Endodermal cell (in vitro differentiated cells): ENCODE data around the gene OXT. TPM values are rescaled to one million over a fixed set of nuclear protein-coding genes. Genes with fewer than 3 reads are reported as not detected.
"Not testable (repeated sequence)": the region's sequence is repeated elsewhere in the genome, so short reads cannot be mapped to it uniquely, and the experiment has no call there.

Experiments
- DNase-seq: peaks from one replicate; pipeline ENCODE4 v3.0.0-alpha.2; 2017
- H3K27ac ChIP-seq: 2 replicates; pipeline ENCODE4 v1.5.1; 2013; ENCODE audit warnings: mild to moderate bottlenecking, low read depth, low read length, moderate library complexity
- H3K27me3 ChIP-seq: 2 replicates; pipeline ENCODE4 v1.6.1; 2013; ENCODE audit warnings: mild to moderate bottlenecking, low read length, moderate library complexity; ENCODE audit not compliant: insufficient read depth, control insufficient read depth, poor library complexity, severe bottlenecking
- H3K36me3 ChIP-seq: 2 replicates; pipeline ENCODE4 v1.7.0; 2013; ENCODE audit warnings: mild to moderate bottlenecking, low read length, moderate library complexity; ENCODE audit not compliant: control insufficient read depth, insufficient read depth
- H3K4me1 ChIP-seq: one replicate; pipeline ENCODE4 v1.7.0; 2013; ENCODE audit warnings: low read length; ENCODE audit not compliant: control insufficient read depth, insufficient read depth
- H3K4me3 ChIP-seq: 2 replicates; pipeline ENCODE4 v1.5.1; 2013; ENCODE audit warnings: mild to moderate bottlenecking, low read length, moderate library complexity
- H3K9ac ChIP-seq: 2 replicates; pipeline ENCODE4 v1.6.1; 2013; ENCODE audit warnings: mild to moderate bottlenecking, low read length, moderate library complexity; ENCODE audit not compliant: poor library complexity, severe bottlenecking; ENCODE audit errors: extremely low read depth
- H3K9me3 ChIP-seq: 2 replicates; pipeline ENCODE4 v1.6.1; 2013; ENCODE audit warnings: mild to moderate bottlenecking, low read length, moderate library complexity; ENCODE audit not compliant: control insufficient read depth
- H3K27ac Mint-ChIP-seq: 2 replicates; pipeline ENCODE4 v1.8.0; 2020; ENCODE audit warnings: mixed read lengths
- H3K27me3 Mint-ChIP-seq: 2 replicates; pipeline ENCODE4 v1.8.0; 2021; ENCODE audit warnings: mild to moderate bottlenecking, mixed read lengths; ENCODE audit not compliant: insufficient read depth
- H3K36me3 Mint-ChIP-seq: 2 replicates; pipeline ENCODE4 v1.8.0; 2020; ENCODE audit warnings: low read depth, mixed read lengths
- H3K4me1 Mint-ChIP-seq: 2 replicates; pipeline ENCODE4 v1.8.0; 2020; ENCODE audit warnings: mixed read lengths
- H3K4me3 Mint-ChIP-seq: 2 replicates; pipeline ENCODE4 v1.8.0; 2020; ENCODE audit warnings: mild to moderate bottlenecking, moderate library complexity, mixed read lengths
- H3K9me3 Mint-ChIP-seq: 2 replicates; pipeline ENCODE4 v1.8.0; 2020; ENCODE audit warnings: mild to moderate bottlenecking, mixed read lengths
- WGBS, 2 experiments: methylation state at CpG; one replicate each; pipeline versions ENCODE4 v1.1.5 to v1.1.7; 2013; ENCODE audit warnings: missing lambda C conversion rate in 2 of 2, mixed read lengths in 1 of 2; ENCODE audit not compliant: insufficient coverage in 1 of 2, insufficient read length in 1 of 2; 5-methylcytosine and 5-hydroxymethylcytosine counted together
- total RNA-seq, 2 donors: library from RNA; stranded (reverse); fragmentation: NEBNext Ultra II Directional in 1 of 2; extraction: Animal tissue kit (Norgen Biotek cat#: 25700) in 1 of 2; gene quantifications; 2 replicates in 1 of 2; 3 replicates in 1 of 2; pipeline ENCODE4 v1.2.1, GENCODE V29; 2021
- TF ChIP-seq, protein P1 (sequence below): fragments of 200-600 bp; sonication (generic); conservative IDR thresholded peaks from 2 replicates; pipeline ENCODE4 v1.5.0; 2021; ENCODE audit warnings: antibody characterized with exemption, mild to moderate bottlenecking

The OXT gene
- total RNA-seq, 2 donors from 2014 or later: not detected

DNA sequence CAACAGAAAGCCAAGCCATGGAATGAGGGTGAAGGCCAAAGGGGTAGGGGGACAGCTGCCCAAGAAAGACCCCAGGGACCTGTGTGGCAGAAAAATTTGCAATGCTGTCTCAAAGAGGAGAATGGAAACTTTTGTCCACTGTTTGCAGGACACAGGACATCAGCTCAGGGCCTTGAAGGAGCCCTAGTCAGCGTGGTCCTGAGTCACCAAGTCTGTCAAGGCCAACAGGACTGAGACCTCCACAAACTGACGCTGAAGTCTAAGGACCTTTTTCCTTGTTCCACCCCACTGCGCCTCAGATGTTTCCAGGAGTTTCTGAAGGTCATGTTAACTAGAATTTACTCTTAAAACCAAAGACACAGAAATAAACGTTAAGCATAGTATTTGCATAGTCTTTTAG is 44.9 kb downstream of the OXT start:
- Mint-ChIP-seq H3K4me3 (no peak overlapping the region), H3K9me3 (no peaks in the 10 kb centered on the region), H3K27ac (no peak overlapping the region), H3K36me3 (peaks cover 24% of the 10 kb centered on the region), H3K27me3 (no peaks in the 10 kb centered on the region), H3K4me1 (peaks cover 2% of the 10 kb centered on the region)
- WGBS, 2 experiments: 90 to 100% methylated on average over 3 to 4 of the region's 4 CpGs
- no peak overlapping the region for H3K27ac ChIP-seq
- peaks cover 17% of the 10 kb centered on the region for H3K36me3 ChIP-seq
- no peaks in the 10 kb centered on the region for H3K4me1 ChIP-seq
- no peaks in the 10 kb centered on the region for H3K9me3 ChIP-seq
- TF ChIP-seq, protein P1, sequence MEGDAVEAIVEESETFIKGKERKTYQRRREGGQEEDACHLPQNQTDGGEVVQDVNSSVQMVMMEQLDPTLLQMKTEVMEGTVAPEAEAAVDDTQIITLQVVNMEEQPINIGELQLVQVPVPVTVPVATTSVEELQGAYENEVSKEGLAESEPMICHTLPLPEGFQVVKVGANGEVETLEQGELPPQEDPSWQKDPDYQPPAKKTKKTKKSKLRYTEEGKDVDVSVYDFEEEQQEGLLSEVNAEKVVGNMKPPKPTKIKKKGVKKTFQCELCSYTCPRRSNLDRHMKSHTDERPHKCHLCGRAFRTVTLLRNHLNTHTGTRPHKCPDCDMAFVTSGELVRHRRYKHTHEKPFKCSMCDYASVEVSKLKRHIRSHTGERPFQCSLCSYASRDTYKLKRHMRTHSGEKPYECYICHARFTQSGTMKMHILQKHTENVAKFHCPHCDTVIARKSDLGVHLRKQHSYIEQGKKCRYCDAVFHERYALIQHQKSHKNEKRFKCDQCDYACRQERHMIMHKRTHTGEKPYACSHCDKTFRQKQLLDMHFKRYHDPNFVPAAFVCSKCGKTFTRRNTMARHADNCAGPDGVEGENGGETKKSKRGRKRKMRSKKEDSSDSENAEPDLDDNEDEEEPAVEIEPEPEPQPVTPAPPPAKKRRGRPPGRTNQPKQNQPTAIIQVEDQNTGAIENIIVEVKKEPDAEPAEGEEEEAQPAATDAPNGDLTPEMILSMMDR: no peak
- H3K27me3 ChIP-seq: no peaks in the 10 kb centered on the region
- H3K9ac ChIP-seq: no peak overlapping the region
- no peak for DNase-seq
- no peak overlapping the region for H3K4me3 ChIP-seq

DNA sequence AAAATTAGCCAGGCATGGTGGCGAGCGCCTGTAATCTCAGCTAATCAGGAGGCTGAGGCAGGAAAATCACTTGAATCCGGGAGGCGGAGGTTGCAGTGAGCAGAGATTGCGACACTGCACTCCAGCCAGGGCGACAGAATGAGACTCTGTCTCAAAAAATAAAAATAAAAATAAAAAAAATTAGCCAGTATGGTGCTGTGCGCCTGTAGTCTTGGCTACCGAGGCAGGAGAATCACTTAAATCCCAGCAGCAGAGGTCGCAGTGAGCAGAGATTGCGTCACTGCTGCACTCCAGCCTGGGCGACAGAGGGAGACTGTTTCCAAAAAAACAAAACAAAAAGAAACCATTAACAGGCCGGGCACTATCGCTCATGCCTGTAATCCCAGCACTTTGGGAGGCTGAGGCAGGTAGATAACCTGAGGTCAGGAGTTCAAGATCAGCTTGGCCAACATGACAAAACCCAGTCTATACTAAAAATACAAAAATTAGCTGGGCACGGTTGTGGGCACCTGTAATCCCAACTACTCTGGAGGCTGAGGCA is 46.5 kb downstream of the OXT start:
- not testable (repeated sequence) for H3K27ac Mint-ChIP-seq, H3K27me3 Mint-ChIP-seq, H3K4me3 ChIP-seq, H3K4me3 Mint-ChIP-seq, H3K27me3 ChIP-seq, H3K9ac ChIP-seq, H3K27ac ChIP-seq, H3K4me1 ChIP-seq, H3K4me1 Mint-ChIP-seq
- Histone ChIP-seq H3K36me3 (peaks cover 33% of the 10 kb centered on the region), H3K9me3 (peaks cover 14% of the 10 kb centered on the region)
- TF ChIP-seq, protein P1: peak; percentile 82
- Mint-ChIP-seq H3K9me3 (peaks cover 12% of the 10 kb centered on the region), H3K36me3 (peaks cover 40% of the 10 kb centered on the region)
- DNase-seq: peak; percentile 85
- 78 to 86% methylated on average over 6 to 13 of the region's 14 CpGs for WGBS, 2 experiments

DNA sequence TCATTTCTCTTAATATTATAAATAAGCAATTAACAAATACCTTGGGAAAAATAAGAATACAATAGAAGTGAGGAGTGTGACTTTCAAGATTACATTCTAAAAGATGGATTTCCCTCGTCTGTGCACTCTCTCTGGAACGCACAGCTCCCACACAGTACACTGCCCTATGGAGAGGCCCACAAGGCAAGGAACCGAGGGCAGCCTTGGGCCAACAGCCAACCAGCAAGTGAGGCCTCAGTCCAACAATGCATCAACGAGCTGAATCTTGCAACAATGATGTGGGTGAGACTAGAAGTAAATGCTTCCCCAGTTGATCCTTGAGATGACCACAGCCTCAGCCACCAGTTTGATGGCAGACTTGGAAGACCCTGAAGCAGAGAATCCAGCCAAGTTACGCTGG is 47.6 kb downstream of the OXT start:
- H3K27ac ChIP-seq: no peak overlapping the region
- no peak for DNase-seq
- no peak overlapping the region for H3K9ac ChIP-seq
- peaks cover 39% of the 10 kb centered on the region for H3K36me3 ChIP-seq
- no peak overlapping the region for H3K4me3 ChIP-seq
- peaks cover 2% of the 10 kb centered on the region for H3K27me3 Mint-ChIP-seq
- H3K9me3 Mint-ChIP-seq: peaks cover 24% of the 10 kb centered on the region
- peaks cover 26% of the 10 kb centered on the region for H3K9me3 ChIP-seq
- no peak overlapping the region for H3K4me3 Mint-ChIP-seq
- H3K4me1 ChIP-seq: no peaks in the 10 kb centered on the region
- 91 to 92% methylated on average over 4 to 5 of the region's 5 CpGs for WGBS, 2 experiments
- H3K4me1 Mint-ChIP-seq: peaks cover 2% of the 10 kb centered on the region
- H3K27ac Mint-ChIP-seq: no peak overlapping the region
- peaks cover 45% of the 10 kb centered on the region for H3K36me3 Mint-ChIP-seq
- TF ChIP-seq, protein P1: no peak
- H3K27me3 ChIP-seq: no peaks in the 10 kb centered on the region
